Vagina (tissue), 2 donors: Measurements from ENCODE around the gene UBTD1.

ENCODE experiments used
- POLR2A ChIP-seq, 2 donors: fragments of 450-650 bp; IDR thresholded peaks; one replicate each; pipeline ENCODE4 v1.6.1; 2017; ENCODE audit warnings: antibody characterized with exemption in 2 of 2, mild to moderate bottlenecking in 2 of 2, moderate library complexity in 2 of 2
- TF ChIP-seq, protein P1 (sequence below), 3 experiments: fragments of 450-650 bp in 2 of 3; fragments of 200-600 bp in 1 of 3; sonication (generic) in 1 of 3; IDR thresholded peaks; one replicate each; pipeline ENCODE4 v1.5.1; 2017 to 2019; ENCODE audit warnings: antibody characterized with exemption in 3 of 3, mild to moderate bottlenecking in 2 of 3, moderate library complexity in 2 of 3

GRCh38 chr10:97510686-97511085 lies 12.0 kb downstream of the UBTD1 start:
- TF ChIP-seq, protein P1, sequence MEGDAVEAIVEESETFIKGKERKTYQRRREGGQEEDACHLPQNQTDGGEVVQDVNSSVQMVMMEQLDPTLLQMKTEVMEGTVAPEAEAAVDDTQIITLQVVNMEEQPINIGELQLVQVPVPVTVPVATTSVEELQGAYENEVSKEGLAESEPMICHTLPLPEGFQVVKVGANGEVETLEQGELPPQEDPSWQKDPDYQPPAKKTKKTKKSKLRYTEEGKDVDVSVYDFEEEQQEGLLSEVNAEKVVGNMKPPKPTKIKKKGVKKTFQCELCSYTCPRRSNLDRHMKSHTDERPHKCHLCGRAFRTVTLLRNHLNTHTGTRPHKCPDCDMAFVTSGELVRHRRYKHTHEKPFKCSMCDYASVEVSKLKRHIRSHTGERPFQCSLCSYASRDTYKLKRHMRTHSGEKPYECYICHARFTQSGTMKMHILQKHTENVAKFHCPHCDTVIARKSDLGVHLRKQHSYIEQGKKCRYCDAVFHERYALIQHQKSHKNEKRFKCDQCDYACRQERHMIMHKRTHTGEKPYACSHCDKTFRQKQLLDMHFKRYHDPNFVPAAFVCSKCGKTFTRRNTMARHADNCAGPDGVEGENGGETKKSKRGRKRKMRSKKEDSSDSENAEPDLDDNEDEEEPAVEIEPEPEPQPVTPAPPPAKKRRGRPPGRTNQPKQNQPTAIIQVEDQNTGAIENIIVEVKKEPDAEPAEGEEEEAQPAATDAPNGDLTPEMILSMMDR (IDR thresholded peaks at IDR 0.05) = no peak
- TF ChIP-seq POLR2A (IDR thresholded peaks at IDR 0.05) = no peak
